ENCODE results near the gene NIPA2.
A peak's percentile ranks its signal among the peaks of the same experiment; 100 is the strongest.
"Not testable (repeated sequence)": the region's sequence is repeated elsewhere in the genome, so short reads cannot be mapped to it uniquely, and the experiment has no call there.

The NIPA2 gene

GRCh38 chr15:22838292-22839042 lies at the start of gene NIPA2:
Gene NIPA2, plus strand, starts transcription at chr15:22838666. Its CDS starts 13,066 bp downstream, at chr15:22851732.
- DNase-seq (ENCODE audit: low read depth in 2 of 2), result peak; percentile 99

GRCh38 chr15:22794063-22794462 lies 44.4 kb upstream of the NIPA2 start:
- DNase-seq (ENCODE audit: low read depth in 2 of 2), result no peak

GRCh38 chr15:22794621-22795167 lies 43.8 kb upstream of the NIPA2 start:
- DNase-seq (ENCODE audit: low read depth in 2 of 2), result no peak

- DNase-seq (ENCODE audit: low read depth in 2 of 2), result no peak
Measured at GRCh38 chr15:22795206-22796063, 43.0 kb upstream of the NIPA2 start.

GRCh38 chr15:22796079-22796478 lies 42.4 kb upstream of the NIPA2 start:
- no peak for DNase-seq (ENCODE audit: low read depth in 2 of 2)

- no peak for DNase-seq (ENCODE audit: low read depth in 2 of 2)
Measured at GRCh38 chr15:22799902-22800301, 38.6 kb upstream of the NIPA2 start.

- not testable (repeated sequence) for DNase-seq (ENCODE audit: low read depth in 2 of 2)
Measured at GRCh38 chr15:22803006-22803405, 35.5 kb upstream of the NIPA2 start.

GRCh38 chr15:22806156-22806555 lies 32.3 kb upstream of the NIPA2 start:
- no peak for DNase-seq (ENCODE audit: low read depth in 2 of 2)

- no peak for DNase-seq (ENCODE audit: low read depth in 2 of 2)
Measured at GRCh38 chr15:22806664-22807063, 31.8 kb upstream of the NIPA2 start.

GRCh38 chr15:22807831-22808230 lies 30.6 kb upstream of the NIPA2 start:
- not testable (repeated sequence) for DNase-seq (ENCODE audit: low read depth in 2 of 2)

GRCh38 chr15:22808240-22808639 lies 30.2 kb upstream of the NIPA2 start:
- no peak for DNase-seq (ENCODE audit: low read depth in 2 of 2)

- no peak for DNase-seq (ENCODE audit: low read depth in 2 of 2)
Measured at GRCh38 chr15:22808761-22809280, 29.6 kb upstream of the NIPA2 start.

- DNase-seq (ENCODE audit: low read depth in 2 of 2), result no peak
Measured at GRCh38 chr15:22810033-22810852, 28.2 kb upstream of the NIPA2 start.

- DNase-seq (ENCODE audit: low read depth in 2 of 2), result no peak
Measured at GRCh38 chr15:22810853-22811338, 27.6 kb upstream of the NIPA2 start.

- DNase-seq (ENCODE audit: low read depth in 2 of 2), result no peak
Measured at GRCh38 chr15:22811640-22812039, 26.8 kb upstream of the NIPA2 start.

GRCh38 chr15:22813844-22814243 lies 24.6 kb upstream of the NIPA2 start:
- no peak for DNase-seq (ENCODE audit: low read depth in 2 of 2)

GRCh38 chr15:22815766-22816165 lies 22.7 kb upstream of the NIPA2 start:
- DNase-seq (ENCODE audit: low read depth in 2 of 2), result no peak

GRCh38 chr15:22819651-22820050 lies 18.8 kb upstream of the NIPA2 start:
- no peak for DNase-seq (ENCODE audit: low read depth in 2 of 2)

- no peak for DNase-seq (ENCODE audit: low read depth in 2 of 2)
Measured at GRCh38 chr15:22823495-22824128, 14.9 kb upstream of the NIPA2 start.

GRCh38 chr15:22827125-22827524 lies 11.3 kb upstream of the NIPA2 start:
- DNase-seq (ENCODE audit: low read depth in 2 of 2), result no peak

GRCh38 chr15:22831473-22831872 lies 7.0 kb upstream of the NIPA2 start:
- no peak for DNase-seq (ENCODE audit: low read depth in 2 of 2)
